Activated CD8-positive, alpha-beta memory T cell treated with anti-CD3 and anti-CD28 coated beads for 24 hours (primary cell): ENCODE measurements around the gene ZDHHC12.

Experiments
- DNase-seq: peaks from one replicate; pipeline ENCODE4 v3.0.0-alpha.2; 2020

ZDHHC12 gene

GRCh38 chr9:128723866-128724743, at the start of gene ZDHHC12:
Gene ZDHHC12, minus strand, starts transcription at chr9:128724127. Its CDS starts 34 bp downstream, at chr9:128724093.
- peak; percentile 98 for DNase-seq

- DNase-seq: no peak
Measured at GRCh38 chr9:128773049-128773448, 49.1 kb upstream of the ZDHHC12 start.

- DNase-seq: peak; percentile 97
Measured at GRCh38 chr9:128771745-128772519, 48.0 kb upstream of the ZDHHC12 start, which contains the start of gene ZER1. Gene ZER1, minus strand, starts transcription at chr9:128771927. Its CDS starts 16,362 bp downstream, at chr9:128755565.

GRCh38 chr9:128771094-128771721, 47.3 kb upstream of the ZDHHC12 start:
- DNase-seq: no peak

GRCh38 chr9:128770286-128771030, 46.5 kb upstream of the ZDHHC12 start:
- DNase-seq: no peak

GRCh38 chr9:128768606-128769005, 44.7 kb upstream of the ZDHHC12 start:
- no peak for DNase-seq

- DNase-seq: no peak
Measured at GRCh38 chr9:128765499-128765898, 41.6 kb upstream of the ZDHHC12 start.

GRCh38 chr9:128764361-128764760, 40.4 kb upstream of the ZDHHC12 start:
- DNase-seq: no peak

- no peak for DNase-seq
Measured at GRCh38 chr9:128762671-128763449, 38.9 kb upstream of the ZDHHC12 start.

- no peak for DNase-seq
Measured at GRCh38 chr9:128757602-128758001, 33.7 kb upstream of the ZDHHC12 start.

GRCh38 chr9:128753627-128754026, 29.7 kb upstream of the ZDHHC12 start:
- DNase-seq: no peak

GRCh38 chr9:128750926-128751595, 27.1 kb upstream of the ZDHHC12 start:
- DNase-seq: no peak

GRCh38 chr9:128747241-128747640, 23.3 kb upstream of the ZDHHC12 start:
- no peak for DNase-seq

GRCh38 chr9:128743421-128743820, 19.5 kb upstream of the ZDHHC12 start:
- DNase-seq: no peak

- DNase-seq: no peak
Measured at GRCh38 chr9:128742401-128742800, 18.5 kb upstream of the ZDHHC12 start.

- DNase-seq: no peak
Measured at GRCh38 chr9:128735373-128735772, 11.4 kb upstream of the ZDHHC12 start.

- no peak for DNase-seq
Measured at GRCh38 chr9:128733256-128733655, 9.3 kb upstream of the ZDHHC12 start.

GRCh38 chr9:128732576-128732975, 8.6 kb upstream of the ZDHHC12 start:
- DNase-seq: no peak

- no peak for DNase-seq
Measured at GRCh38 chr9:128731691-128732090, 7.8 kb upstream of the ZDHHC12 start.

- no peak for DNase-seq
Measured at GRCh38 chr9:128731093-128731492, 7.2 kb upstream of the ZDHHC12 start.
